Hypothalamus (tissue), 51 donors: ENCODE measurements around the gene MAJIN.

Source experiments
- DNase-seq, 51 donors: peaks; one replicate each; lab custom pipeline; 2025; lab: John Stamatoyannopoulos, UW

Gene MAJIN

DNA sequence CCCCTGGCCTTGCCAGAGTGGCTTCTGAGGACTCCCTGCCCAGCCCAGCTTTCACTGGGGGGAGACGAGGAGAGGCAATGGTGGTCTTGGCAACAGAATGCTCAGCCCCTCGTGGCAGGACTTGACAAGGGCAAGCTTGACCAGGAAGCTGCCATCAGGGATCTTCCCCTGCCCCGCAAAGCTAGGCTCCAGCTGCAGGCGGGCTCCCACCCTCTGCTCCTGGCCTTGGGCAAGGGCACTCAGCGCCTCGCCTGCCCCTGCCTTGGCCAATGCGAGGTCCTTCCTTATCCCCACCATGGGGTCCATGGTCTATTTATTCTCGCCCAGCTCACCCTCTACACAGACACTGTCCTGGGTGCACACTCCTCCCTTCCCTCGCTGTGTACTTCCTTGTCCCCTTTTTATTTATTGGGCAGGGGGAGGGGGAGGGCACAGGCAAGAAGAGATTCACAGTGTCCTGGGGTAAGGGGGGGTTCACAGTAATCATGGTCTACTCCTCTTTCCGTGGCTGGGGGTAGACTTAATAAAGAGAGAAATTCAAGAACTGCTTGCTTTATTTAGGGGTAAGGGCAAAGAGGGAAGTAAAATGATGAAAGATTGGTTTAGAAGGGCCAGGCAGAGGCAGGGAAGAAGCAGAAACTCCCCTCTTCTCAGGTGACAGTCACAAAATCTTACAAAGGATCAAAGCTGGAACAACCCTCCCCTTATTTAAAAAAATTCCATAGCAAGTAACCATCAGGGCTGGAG lies 37.8 kb downstream of the MAJIN start:
- DNase-seq = no peak

GRCh38 chr11:64933213-64933934 lies 38.5 kb downstream of the MAJIN start:
- DNase-seq = no peak

- DNase-seq = no peak
These were observed 39.6 kb downstream of the MAJIN start for GRCh38 chr11:64932324-64932723.

DNA sequence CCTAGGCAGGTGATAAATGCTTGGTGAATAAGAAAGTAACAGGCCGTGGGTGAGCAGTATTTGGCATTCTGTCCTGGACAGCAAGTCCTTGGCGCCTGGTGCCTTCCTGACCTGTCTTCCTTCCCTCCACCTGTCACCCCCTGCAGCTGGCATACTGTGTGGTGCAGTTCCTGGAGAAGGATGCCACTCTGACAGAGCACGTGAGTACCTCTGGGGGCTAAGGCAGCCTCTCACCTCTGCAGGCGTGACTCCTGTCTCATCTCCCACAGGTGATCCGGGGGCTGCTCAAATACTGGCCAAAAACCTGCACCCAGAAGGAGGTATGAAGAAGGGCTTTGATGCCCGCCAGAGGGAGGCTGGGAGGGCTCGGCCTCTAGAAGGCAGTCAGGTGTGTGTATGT lies 40.6 kb downstream of the MAJIN start:
- DNase-seq = no peak

- DNase-seq = no peak
These were observed 41.6 kb downstream of the MAJIN start for GRCh38 chr11:64930340-64930739.

DNA sequence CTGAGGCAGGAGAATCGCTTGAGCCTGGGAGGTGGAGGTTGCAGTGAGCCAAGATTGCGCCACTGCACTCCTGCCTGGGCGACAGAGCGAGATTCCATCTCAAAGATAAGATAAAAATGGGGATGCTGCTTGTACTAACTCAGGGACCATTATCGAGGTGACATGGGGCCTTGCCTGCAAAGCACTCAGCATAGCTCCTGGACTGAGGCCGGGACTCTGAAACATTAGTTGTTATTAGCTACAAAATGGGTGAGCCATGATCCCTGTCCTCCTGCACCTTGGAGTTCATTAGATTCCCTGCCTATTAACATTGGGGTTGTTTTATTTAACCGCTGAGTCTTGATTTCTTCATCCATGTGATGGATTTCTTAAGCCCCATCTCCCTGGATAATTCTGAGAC lies 42.3 kb downstream of the MAJIN start:
- DNase-seq = no peak

DNA sequence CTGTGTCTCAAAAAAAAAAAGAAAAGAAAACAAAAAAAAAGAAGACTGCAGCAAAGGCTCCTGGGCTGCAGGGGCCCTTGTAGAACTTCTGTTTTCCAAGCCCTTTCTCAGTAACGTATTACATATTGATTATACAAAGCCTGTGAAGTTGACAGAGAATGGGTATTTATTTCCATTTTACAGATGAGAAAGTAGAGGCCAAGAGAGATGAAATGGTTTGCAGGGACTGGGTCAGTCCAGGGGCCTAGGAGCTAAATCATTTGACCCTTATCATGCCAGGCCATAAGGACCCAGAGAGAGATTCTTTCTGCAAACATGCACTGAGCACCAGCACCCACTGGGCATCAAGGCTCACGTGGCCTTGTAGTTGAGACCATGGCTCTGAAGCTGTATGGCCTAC lies 43.0 kb downstream of the MAJIN start:
- no peak for DNase-seq

- no peak for DNase-seq
These were observed 45.2 kb downstream of the MAJIN start for GRCh38 chr11:64926689-64927088.

DNA sequence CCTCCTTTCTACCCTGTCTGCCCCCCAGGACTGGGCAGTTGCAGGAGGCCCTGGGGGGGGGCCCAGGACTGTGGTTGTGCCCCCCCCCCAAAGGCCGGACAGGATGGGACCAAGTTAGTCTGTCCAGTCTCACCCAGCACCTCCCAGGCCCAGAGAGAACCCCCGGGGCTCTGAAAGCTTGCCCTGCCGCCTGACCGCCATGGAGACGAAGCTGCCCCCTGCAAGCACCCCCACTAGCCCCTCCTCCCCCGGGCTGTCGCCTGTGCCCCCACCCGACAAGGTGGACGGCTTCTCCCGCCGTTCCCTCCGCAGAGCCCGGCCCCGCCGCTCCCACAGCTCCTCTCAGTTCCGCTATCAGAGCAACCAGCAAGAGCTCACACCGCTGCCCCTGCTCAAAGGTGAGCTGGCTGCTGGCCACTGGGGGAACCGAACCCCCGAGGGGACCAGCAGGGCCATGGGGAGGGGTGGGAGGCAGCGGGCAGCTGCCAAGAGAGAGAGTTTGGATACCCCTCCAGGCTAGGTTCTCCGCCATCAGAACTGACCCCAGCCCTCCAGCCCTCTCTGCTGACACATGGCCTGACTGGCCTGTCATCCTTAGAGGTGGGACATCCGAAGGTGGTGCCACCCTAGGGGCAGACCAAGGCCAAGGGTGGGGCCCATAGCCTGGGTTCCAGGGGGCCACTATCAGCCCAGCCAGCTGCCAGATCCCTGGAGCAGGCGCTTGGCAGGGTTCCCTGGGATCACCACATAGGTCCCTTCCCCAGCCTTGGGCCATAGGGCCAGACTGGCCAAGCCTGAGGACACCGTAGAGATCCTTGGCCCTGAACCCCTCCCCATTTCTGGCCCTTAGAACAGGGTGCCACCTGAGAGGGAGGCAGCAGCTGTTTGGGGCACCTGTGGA lies 46.1 kb downstream of the MAJIN start:
- no peak for DNase-seq

DNA sequence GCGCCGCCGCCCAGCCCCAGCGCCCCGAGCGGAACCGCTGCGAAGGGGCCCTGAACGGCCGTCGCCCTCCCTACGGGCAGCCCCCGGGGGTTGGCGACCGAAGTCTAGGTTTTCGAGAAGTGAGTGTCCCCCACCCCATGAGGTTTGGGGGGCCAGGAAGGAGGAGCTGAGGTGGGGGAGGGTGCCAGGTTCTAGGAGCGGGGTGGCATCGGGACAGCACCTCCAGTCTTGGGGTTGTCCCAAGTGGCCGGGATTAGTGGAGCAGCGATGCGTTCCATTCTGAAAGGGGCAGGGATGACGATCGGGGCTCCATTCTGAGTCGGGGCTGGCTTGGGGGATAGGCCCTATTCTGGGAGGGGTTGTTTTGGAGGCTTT lies 47.0 kb downstream of the MAJIN start:
- DNase-seq = peak in 4 of 51 donors; percentile 40 to 63 (median 52)

- DNase-seq = peak; percentile 67 to 98 (median 91)
These were observed 47.7 kb downstream of the MAJIN start, which contains the start of gene PPP2R5B for GRCh38 chr11:64923944-64924909. Gene PPP2R5B, plus strand, starts transcription at chr11:64924689. Its CDS starts 1,046 bp downstream, at chr11:64925735.

DNA sequence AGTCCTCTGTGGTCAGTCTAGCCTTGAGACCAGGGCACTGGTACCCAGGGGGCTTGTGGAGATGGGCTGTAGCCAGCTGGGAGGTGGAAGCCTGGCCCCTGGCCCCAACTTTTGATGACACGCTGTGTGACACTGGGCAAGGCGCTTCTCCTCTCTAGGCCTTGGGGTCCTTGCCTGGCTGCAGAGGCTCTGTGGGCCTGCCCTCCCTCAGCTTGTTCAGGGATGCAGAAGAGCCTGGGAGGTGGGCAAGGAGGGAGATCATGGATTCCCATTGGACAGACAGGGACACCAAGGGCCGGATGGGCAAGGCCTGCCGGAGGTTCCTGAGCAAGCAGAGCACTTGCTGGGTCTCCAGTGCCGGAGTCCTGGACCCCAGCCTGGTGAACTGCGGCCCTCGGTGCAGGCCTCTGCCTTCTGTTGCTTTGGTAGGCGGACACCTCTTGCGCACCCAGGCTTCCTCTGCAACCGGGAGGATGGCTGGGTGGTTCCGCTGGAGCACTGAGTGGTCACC lies 48.7 kb downstream of the MAJIN start:
- DNase-seq = no peak

DNA sequence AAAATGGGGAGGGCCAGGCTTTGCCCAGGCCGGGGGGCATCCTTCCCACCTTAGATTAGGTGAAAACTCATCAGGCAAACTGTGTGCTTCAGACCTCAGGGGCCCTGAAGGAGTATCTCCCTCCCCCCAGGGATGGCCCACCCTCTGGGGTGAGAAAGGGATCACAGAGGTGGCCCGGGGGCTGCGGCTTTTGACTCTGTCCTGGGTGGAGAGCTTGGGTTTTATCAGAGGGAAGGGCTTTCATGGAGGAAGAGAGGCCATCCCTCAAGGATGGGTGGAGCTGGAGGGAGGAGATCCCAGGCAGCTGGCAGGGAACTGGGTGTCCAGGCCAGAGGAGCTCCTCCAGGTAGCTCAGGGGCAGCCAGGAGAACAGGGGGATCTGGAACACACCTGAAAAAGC lies 50.5 kb downstream of the MAJIN start:
- no peak for DNase-seq

- DNase-seq = no peak
These were observed 51.8 kb downstream of the MAJIN start for GRCh38 chr11:64920124-64920523.

DNA sequence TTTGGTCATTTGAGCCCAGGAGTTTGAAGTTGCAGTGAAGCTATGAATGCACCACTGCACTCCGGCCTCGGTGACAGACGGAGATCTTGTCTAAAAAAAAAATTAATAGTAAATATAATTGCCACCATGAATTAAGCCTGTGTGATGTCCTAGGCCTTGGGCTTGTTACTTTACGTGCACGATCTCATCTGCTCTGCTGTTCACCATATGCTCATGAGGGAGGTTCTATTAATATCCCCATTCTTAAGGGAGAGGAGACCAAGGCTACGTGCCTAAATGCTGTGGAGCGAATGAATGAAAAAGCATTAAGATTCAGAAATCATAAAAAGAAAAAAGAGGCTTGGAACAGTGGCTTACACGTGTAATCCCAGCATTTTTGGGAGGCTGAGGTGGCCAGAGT lies 52.3 kb downstream of the MAJIN start:
- DNase-seq = no peak

- DNase-seq = peak in 2 of 51 donors; percentile 26 to 39
These were observed 53.9 kb downstream of the MAJIN start for GRCh38 chr11:64918017-64918416.

DNA sequence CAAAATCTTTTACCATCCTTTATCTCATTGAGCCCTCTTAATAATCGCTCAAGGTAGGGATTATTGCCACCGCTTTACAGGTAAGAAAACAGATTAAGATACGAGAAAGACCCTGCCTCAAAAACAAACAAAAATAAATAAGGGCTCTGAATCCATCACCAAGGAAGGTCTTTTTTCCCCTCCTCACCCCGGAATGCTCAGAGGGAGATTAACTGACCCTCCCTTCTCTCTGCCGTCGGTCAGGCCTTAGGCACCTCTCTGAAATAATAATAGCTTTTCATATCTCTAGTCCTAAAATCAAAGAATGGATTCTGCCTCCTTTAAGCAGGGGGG lies 54.3 kb downstream of the MAJIN start:
- DNase-seq = no peak

DNA sequence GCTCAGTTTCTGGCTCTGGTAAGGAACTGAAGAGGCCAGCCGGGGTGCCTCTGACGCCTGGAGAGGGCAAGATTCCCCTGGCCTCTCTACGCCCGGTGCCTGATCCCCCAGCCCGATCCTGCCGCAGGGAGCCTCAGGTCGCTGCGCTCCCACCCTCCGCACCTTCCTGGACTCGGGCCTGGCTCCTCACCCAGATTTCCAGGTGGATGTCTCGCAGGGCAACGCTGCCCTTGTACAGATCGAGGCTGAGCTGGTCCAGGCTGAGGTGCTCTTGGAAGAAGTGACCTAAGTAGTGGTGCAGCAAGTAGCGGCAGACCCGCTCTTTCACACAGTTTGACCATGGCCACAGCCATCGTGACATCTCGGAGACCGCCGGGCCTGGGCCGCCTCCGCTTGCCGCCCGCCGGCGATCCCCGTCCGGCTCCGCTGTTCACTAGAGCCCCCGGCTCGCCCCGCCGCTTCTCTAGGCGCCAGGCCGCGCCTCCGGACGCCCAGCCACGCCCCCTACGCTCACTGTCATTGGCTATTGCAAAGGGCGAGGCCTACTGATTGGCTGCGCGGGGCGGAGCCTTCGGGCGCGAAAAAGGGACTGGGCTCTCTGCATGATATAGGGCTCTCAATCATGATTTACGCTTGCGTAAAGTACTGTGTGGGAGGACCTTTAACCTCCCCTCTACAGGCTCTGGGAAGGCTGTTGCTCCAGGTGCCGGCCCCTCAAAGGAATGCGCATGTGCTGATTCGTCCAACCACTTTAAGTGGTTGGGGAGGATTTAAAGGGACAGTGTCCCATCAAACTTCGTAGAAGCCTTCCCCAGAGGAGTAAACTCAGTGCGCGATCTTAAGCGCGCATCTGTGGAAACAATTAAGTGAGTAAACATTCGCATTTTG lies 54.9 kb downstream of the MAJIN start, which contains the start of gene ATG2A:
Gene ATG2A, minus strand, starts transcription at position 435 of the 888 bp plus-strand sequence. Its CDS starts 74 bp downstream, at position 361.
- DNase-seq = peak; percentile 71 to 100 (median 97)
